Measurements from ENCODE around the gene KLK1. TPM values are rescaled to one million over a fixed set of nuclear protein-coding genes. Genes with fewer than 3 reads are reported as not detected.

KLK1 gene
- total and polyA plus RNA-seq, 2 donors (not counting 1 experiment from before 2014, with no cell fraction given): not detected

GRCh38 chr19:50822661-50823208 lies 852 bp downstream of the KLK1 start:
- H3K27me3 ChIP-seq (ENCODE audit: control insufficient read depth, insufficient read depth, low read length): peaks cover 16% of the 10 kb centered on the region
- H3K4me3 ChIP-seq (replicated peaks in 1 of 4; ENCODE audit: control extremely low read depth in 1 of 4, insufficient read depth in 1 of 4, low read depth in 3 of 4, low read length in 4 of 4): no peak overlapping the region
- no peaks in the 10 kb centered on the region for H3K36me3 ChIP-seq (ENCODE audit: control insufficient read depth, insufficient read depth, low read length)
- H3K79me2 ChIP-seq (ENCODE audit: control insufficient read depth, insufficient read depth, low read length): no peaks in the 10 kb centered on the region
- H3K4me2 ChIP-seq (ENCODE audit: extremely low read depth, insufficient read depth, low read length): no peak overlapping the region
- H3K9ac ChIP-seq (ENCODE audit: insufficient read depth, low read length): no peak overlapping the region
- no peak overlapping the region for H3K27ac ChIP-seq (ENCODE audit: insufficient read depth, low read length)
- DNase-seq (ENCODE audit: low read depth in 2 of 2): no peak
- TF ChIP-seq CTCF (conservative IDR thresholded peaks at IDR 0.05 in 1 of 2, IDR thresholded peaks at IDR 0.05 in 1 of 2; ENCODE audit: low read depth in 1 of 2, low read length in 2 of 2) (no peak), EZH2 (IDR thresholded peaks at IDR 0.05; ENCODE audit: low read length, missing control alignments) (no peak)
- H3K4me1 ChIP-seq (ENCODE audit: control insufficient read depth, extremely low read depth, insufficient read depth, low read length): no peaks in the 10 kb centered on the region
- no peaks in the 10 kb centered on the region for H3K9me3 ChIP-seq (ENCODE audit: control insufficient read depth, insufficient read depth, low read depth, low read length)
- H2AFZ ChIP-seq (ENCODE audit: low read length): no peak overlapping the region
- no peaks in the 10 kb centered on the region for H4K20me1 ChIP-seq (ENCODE audit: control insufficient read depth, extremely low read depth, insufficient read depth, low read length)

DNA sequence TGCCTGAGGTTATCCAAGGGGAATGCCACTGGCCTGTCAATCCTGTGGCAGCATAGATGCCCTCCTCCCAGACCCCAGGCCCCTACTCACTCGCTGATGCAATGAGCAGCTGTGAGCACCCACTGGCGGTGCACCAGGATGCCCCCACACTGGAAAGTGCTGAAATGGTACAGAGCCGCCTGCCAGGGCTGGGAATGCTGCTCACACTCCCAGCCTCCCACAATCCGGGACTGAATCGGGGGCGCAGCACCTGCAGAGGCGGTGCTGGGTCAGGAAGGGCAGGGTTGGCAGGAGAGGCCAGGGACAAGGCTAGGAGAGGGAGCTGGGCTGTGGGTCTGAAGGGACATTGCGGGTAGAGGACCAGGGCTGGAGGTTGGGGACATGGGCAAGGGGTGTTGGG lies 2.0 kb downstream of the KLK1 start:
- H3K4me1 ChIP-seq (ENCODE audit: control insufficient read depth, extremely low read depth, insufficient read depth, low read length): no peaks in the 10 kb centered on the region
- H3K27ac ChIP-seq (ENCODE audit: insufficient read depth, low read length): no peak overlapping the region
- DNase-seq (ENCODE audit: low read depth in 2 of 2): no peak
- H3K79me2 ChIP-seq (ENCODE audit: control insufficient read depth, insufficient read depth, low read length): no peaks in the 10 kb centered on the region
- peaks cover 16% of the 10 kb centered on the region for H3K27me3 ChIP-seq (ENCODE audit: control insufficient read depth, insufficient read depth, low read length)
- H3K9me3 ChIP-seq (ENCODE audit: control insufficient read depth, insufficient read depth, low read depth, low read length): no peaks in the 10 kb centered on the region
- no peak overlapping the region for H2AFZ ChIP-seq (ENCODE audit: low read length)
- H3K4me3 ChIP-seq (replicated peaks in 1 of 4; ENCODE audit: control extremely low read depth in 1 of 4, insufficient read depth in 1 of 4, low read depth in 3 of 4, low read length in 4 of 4): no peak overlapping the region
- H3K36me3 ChIP-seq (ENCODE audit: control insufficient read depth, insufficient read depth, low read length): no peaks in the 10 kb centered on the region
- H4K20me1 ChIP-seq (ENCODE audit: control insufficient read depth, extremely low read depth, insufficient read depth, low read length): no peaks in the 10 kb centered on the region
- H3K9ac ChIP-seq (ENCODE audit: insufficient read depth, low read length): no peak overlapping the region
- no peak overlapping the region for H3K4me2 ChIP-seq (ENCODE audit: extremely low read depth, insufficient read depth, low read length)
- no peak for TF ChIP-seq CTCF (conservative IDR thresholded peaks at IDR 0.05 in 1 of 2, IDR thresholded peaks at IDR 0.05 in 1 of 2; ENCODE audit: low read depth in 1 of 2, low read length in 2 of 2)
- TF ChIP-seq EZH2 (IDR thresholded peaks at IDR 0.05; ENCODE audit: low read length, missing control alignments): no peak

DNA sequence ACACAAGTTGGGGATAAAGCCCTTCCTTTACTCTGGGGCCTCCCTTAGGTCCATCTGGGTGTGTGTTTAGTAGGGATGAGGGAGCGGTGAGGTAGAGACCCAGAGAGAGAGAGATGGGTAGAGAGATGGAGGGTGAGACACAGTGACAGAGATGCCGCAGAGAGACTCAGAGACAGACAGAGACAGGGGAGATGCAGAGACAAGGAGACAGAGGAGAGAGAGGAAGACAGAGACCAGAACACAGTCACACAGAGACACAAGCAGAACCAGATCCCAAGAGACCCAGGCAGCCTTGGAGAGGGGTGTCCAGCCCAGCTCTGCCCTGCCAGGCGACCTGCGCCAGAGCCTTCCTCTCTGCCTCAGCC lies 2.4 kb downstream of the KLK1 start:
- no peak overlapping the region for H2AFZ ChIP-seq (ENCODE audit: low read length)
- peaks cover 16% of the 10 kb centered on the region for H3K27me3 ChIP-seq (ENCODE audit: control insufficient read depth, insufficient read depth, low read length)
- no peak for DNase-seq (ENCODE audit: low read depth in 2 of 2)
- no peaks in the 10 kb centered on the region for H4K20me1 ChIP-seq (ENCODE audit: control insufficient read depth, extremely low read depth, insufficient read depth, low read length)
- no peaks in the 10 kb centered on the region for H3K4me1 ChIP-seq (ENCODE audit: control insufficient read depth, extremely low read depth, insufficient read depth, low read length)
- no peak overlapping the region for H3K4me3 ChIP-seq (replicated peaks in 1 of 4; ENCODE audit: control extremely low read depth in 1 of 4, insufficient read depth in 1 of 4, low read depth in 3 of 4, low read length in 4 of 4)
- H3K4me2 ChIP-seq (ENCODE audit: extremely low read depth, insufficient read depth, low read length): no peak overlapping the region
- H3K27ac ChIP-seq (ENCODE audit: insufficient read depth, low read length): no peak overlapping the region
- H3K79me2 ChIP-seq (ENCODE audit: control insufficient read depth, insufficient read depth, low read length): no peaks in the 10 kb centered on the region
- H3K36me3 ChIP-seq (ENCODE audit: control insufficient read depth, insufficient read depth, low read length): no peaks in the 10 kb centered on the region
- no peaks in the 10 kb centered on the region for H3K9me3 ChIP-seq (ENCODE audit: control insufficient read depth, insufficient read depth, low read depth, low read length)
- TF ChIP-seq EZH2 (IDR thresholded peaks at IDR 0.05; ENCODE audit: low read length, missing control alignments) (no peak), CTCF (conservative IDR thresholded peaks at IDR 0.05 in 1 of 2, IDR thresholded peaks at IDR 0.05 in 1 of 2; ENCODE audit: low read depth in 1 of 2, low read length in 2 of 2) (no peak)
- no peak overlapping the region for H3K9ac ChIP-seq (ENCODE audit: insufficient read depth, low read length)
